ENCODE measurements around the gene ADH7.
"Not testable (repeated sequence)": the region's sequence is repeated elsewhere in the genome, so short reads cannot be mapped to it uniquely, and the experiment has no call there.

ADH7 gene

GRCh38 chr4:99378876-99379275 lies 56.3 kb downstream of the ADH7 start:
- H3K4me3 ChIP-seq (ENCODE audit: low read depth, low read length): no peak overlapping the region
- TF ChIP-seq CTCF (IDR thresholded peaks at IDR 0.05; ENCODE audit: low read depth, low read length): no peak
- in situ Hi-C loops (cut with HindIII; ENCODE audit: low sequenced_read_pairs): no loop called here
- no peak for DNase-seq (ENCODE audit: low read depth, low spot score)

- DNase-seq (ENCODE audit: low read depth, low spot score); H3K4me3 ChIP-seq (ENCODE audit: low read depth, low read length); in situ Hi-C loops (cut with HindIII; ENCODE audit: low sequenced_read_pairs): not testable (repeated sequence)
- peak; percentile 61 for TF ChIP-seq CTCF (IDR thresholded peaks at IDR 0.05; ENCODE audit: low read depth, low read length)
These were observed 57.8 kb downstream of the ADH7 start for GRCh38 chr4:99377341-99377740.

DNA sequence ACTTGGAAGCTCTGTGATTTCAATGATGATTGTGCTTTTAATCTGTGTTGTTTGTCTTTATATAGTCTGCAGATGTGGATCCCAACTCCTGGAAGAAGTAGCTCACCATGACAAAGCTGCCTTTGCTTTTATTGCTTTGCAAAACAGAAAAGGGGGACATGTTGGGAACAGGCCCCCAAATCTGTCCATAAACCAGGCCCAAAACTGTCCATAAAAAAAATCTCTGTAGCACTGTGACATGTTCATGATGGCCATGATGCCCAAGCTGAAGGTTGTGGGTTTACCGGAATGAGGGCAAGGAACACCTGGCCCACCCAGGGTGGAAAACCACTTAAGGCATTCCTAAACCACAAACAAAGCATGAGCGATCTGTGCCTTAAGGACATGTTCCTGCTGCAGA lies 62.7 kb downstream of the ADH7 start:
- in situ Hi-C loops (cut with HindIII; ENCODE audit: low sequenced_read_pairs): not testable (repeated sequence)

DNA sequence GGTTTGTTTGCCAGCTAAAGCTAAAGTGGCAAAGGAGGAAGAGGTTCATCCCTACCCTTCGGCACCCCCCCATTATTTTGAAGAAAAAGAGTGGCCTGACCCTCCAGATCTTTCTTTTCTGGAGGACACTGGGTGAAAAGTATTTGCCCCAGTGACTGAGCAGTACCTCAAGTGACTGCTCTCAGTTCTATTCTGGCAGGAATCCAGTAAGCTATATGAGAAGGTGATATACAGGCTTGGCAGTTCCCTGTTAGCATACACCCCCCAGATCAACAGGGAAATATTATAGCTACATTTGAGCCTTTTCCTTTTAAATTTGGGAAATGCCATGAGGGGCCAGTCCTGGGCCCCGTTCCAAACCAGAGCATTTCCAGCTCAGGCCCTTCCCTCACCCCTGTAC lies 67.3 kb downstream of the ADH7 start:
- H3K4me3 ChIP-seq (ENCODE audit: low read depth, low read length); in situ Hi-C loops (cut with HindIII; ENCODE audit: low sequenced_read_pairs); DNase-seq (ENCODE audit: low read depth, low spot score): not testable (repeated sequence)

More for the DNA sequence above, 62.7 kb downstream of the ADH7 start:
- H3K4me3 ChIP-seq (ENCODE audit: low read depth, low read length); DNase-seq (ENCODE audit: low read depth, low spot score): not testable (repeated sequence)

DNA sequence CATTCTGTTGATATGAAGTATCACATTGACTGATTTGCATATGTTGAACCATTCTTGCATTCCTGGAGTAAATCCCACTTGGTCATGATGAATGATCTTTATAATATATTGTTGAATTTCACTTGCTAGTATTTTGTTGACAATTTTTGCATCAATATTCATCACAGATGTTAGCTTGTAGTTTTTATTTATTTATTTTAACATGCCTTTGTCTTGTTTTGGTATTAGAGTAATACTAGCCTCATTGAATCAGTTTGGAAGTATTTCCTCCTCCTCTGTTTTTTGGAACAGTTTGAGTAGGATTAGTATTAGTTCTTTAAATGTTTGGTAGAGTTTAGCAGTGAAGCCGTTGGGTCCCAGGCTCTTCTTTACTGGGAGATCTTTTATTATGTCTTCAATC lies 68.7 kb downstream of the ADH7 start:
- no peak overlapping the region for H3K4me3 ChIP-seq (ENCODE audit: low read depth, low read length)
- no peak for DNase-seq (ENCODE audit: low read depth, low spot score)
- no peak for TF ChIP-seq CTCF (IDR thresholded peaks at IDR 0.05; ENCODE audit: low read depth, low read length)
- in situ Hi-C loops (cut with HindIII; ENCODE audit: low sequenced_read_pairs): no loop called here

GRCh38 chr4:99362768-99363167 lies 72.4 kb downstream of the ADH7 start:
- no peak for DNase-seq (ENCODE audit: low read depth, low spot score)
- no peak overlapping the region for H3K4me3 ChIP-seq (ENCODE audit: low read depth, low read length)
- in situ Hi-C loops (cut with HindIII; ENCODE audit: low sequenced_read_pairs): no loop called here
- TF ChIP-seq CTCF (IDR thresholded peaks at IDR 0.05; ENCODE audit: low read depth, low read length): no peak
